GM10248 (cell line): ENCODE measurements around the gene HOXC4.

ENCODE experiments used
- CTCF ChIA-PET: fragments of 300-600 bp; sonication (Branson Sonifier 250); formaldehyde crosslinking; extraction: SDS; loops from one replicate; lab custom pipeline; 2021; ENCODE audit warnings: antibody characterized with exemption; lab: Yijun Ruan, JAX
- POLR2A ChIA-PET: fragments of 350-650 bp; sonication (Branson Sonifier 250); formaldehyde crosslinking; extraction: SDS; loops from one replicate; lab custom pipeline; 2020; ENCODE audit warnings: antibody characterized with exemption; lab: Yijun Ruan, JAX
- DNase-seq: peaks from one replicate; pipeline ENCODE4 v3.0.0; 2012; ENCODE audit errors: extremely low spot score
- CTCF ChIP-seq: IDR thresholded peaks from 2 replicates; pipeline ENCODE4 v1.5.1; 2012; ENCODE audit warnings: mild to moderate bottlenecking, low read depth; ENCODE audit errors: extremely low read depth, missing control alignments, control extremely low read depth

The HOXC4 gene

GRCh38 chr12:54045401-54045800 lies 8.2 kb upstream of the HOXC4 start:
- DNase-seq: no peak
- TF ChIP-seq CTCF: no peak
- ChIA-PET POLR2A (no interaction called here), CTCF (interaction anchor here (1.3 to 2.3 kb wide), 2 partner anchors 13 to 155 kb away, joined by 4 to 12 read pairs; partner anchors contain the start of gene HOXC5)

GRCh38 chr12:54045868-54046521 lies 7.6 kb upstream of the HOXC4 start:
- TF ChIP-seq CTCF: no peak
- DNase-seq: no peak
- POLR2A ChIA-PET: no interaction called here
- CTCF ChIA-PET: interaction anchor here (2.3 kb wide), 1 partner anchor 14 kb away, joined by 12 read pairs; the partner anchor contains the start of gene HOXC5

GRCh38 chr12:54046809-54047159 lies 6.9 kb upstream of the HOXC4 start:
- POLR2A ChIA-PET: no interaction called here
- CTCF ChIA-PET: interaction anchor here (0.7 kb wide), 1 partner anchor 23 kb away, joined by 3 read pairs; no protein-coding TSS in a partner anchor
- DNase-seq: no peak
- TF ChIP-seq CTCF: no peak

- no peak for TF ChIP-seq CTCF
Observed at GRCh38 chr12:54047160-54047963, 6.3 kb upstream of the HOXC4 start.

GRCh38 chr12:54047964-54048303 lies 5.7 kb upstream of the HOXC4 start:
- ChIA-PET CTCF (interaction anchor here (1.2 kb wide), 1 partner anchor 15 kb away, joined by 6 read pairs; the partner anchor contains the start of gene HOXC5), POLR2A (no interaction called here)
- no peak for TF ChIP-seq CTCF
- no peak for DNase-seq

More at GRCh38 chr12:54047160-54047963, 6.3 kb upstream of the HOXC4 start:
- CTCF ChIA-PET: interaction anchor here (0.7 kb wide), 1 partner anchor 24 kb away, joined by 3 read pairs; no protein-coding TSS in a partner anchor
- POLR2A ChIA-PET: no interaction called here
- no peak for DNase-seq

- ChIA-PET POLR2A (no interaction called here), CTCF (interaction anchor here (1.2 kb wide), 1 partner anchor 16 kb away, joined by 6 read pairs; the partner anchor contains the start of gene HOXC5)
- no peak for TF ChIP-seq CTCF
- DNase-seq: no peak
Observed at GRCh38 chr12:54048406-54049093, 5.1 kb upstream of the HOXC4 start.
